COLO668 (cell line): ENCODE measurements around the gene SDR42E1.
"Not testable (repeated sequence)": the region's sequence is repeated elsewhere in the genome, so short reads cannot be mapped to it uniquely, and the experiment has no call there.

Source experiments
- DNase-seq: peaks from one replicate; lab custom pipeline; 2025; ENCODE audit not compliant: unreplicated experiment; lab: John Stamatoyannopoulos, UW

Gene SDR42E1

GRCh38 chr16:82037666-82038065, 26.4 kb upstream of the SDR42E1 start:
- no peak for DNase-seq

- no peak for DNase-seq
These were observed 26.0 kb upstream of the SDR42E1 start for GRCh38 chr16:82037251-82037650.

- peak; percentile 69 for DNase-seq
These were observed 23.8 kb upstream of the SDR42E1 start, which contains the start of gene HSD17B2 for GRCh38 chr16:82034981-82035612. TSS of gene HSD17B2 (plus strand) at chr16:82035253. CDS start at chr16:82035425, 172 bp downstream.

- DNase-seq: no peak
These were observed 22.5 kb upstream of the SDR42E1 start for GRCh38 chr16:82033683-82034300.

- DNase-seq: peak; percentile 43
These were observed 21.7 kb upstream of the SDR42E1 start for GRCh38 chr16:82033006-82033405.

- DNase-seq: peak; percentile 17
These were observed 20.1 kb upstream of the SDR42E1 start for GRCh38 chr16:82031116-82032084.

- no peak for DNase-seq
These were observed 16.4 kb upstream of the SDR42E1 start for GRCh38 chr16:82027629-82028064.

- DNase-seq: no peak
These were observed 13.6 kb upstream of the SDR42E1 start for GRCh38 chr16:82024883-82025282.

GRCh38 chr16:82024316-82024715, 13.0 kb upstream of the SDR42E1 start:
- DNase-seq: no peak

GRCh38 chr16:82023206-82023605, 11.9 kb upstream of the SDR42E1 start:
- DNase-seq: no peak

GRCh38 chr16:82020051-82020450, 8.8 kb upstream of the SDR42E1 start:
- no peak for DNase-seq

- DNase-seq: no peak
These were observed 8.3 kb upstream of the SDR42E1 start for GRCh38 chr16:82019535-82019934.

GRCh38 chr16:82017911-82018568, 6.8 kb upstream of the SDR42E1 start:
- no peak for DNase-seq

- DNase-seq: no peak
These were observed 5.7 kb upstream of the SDR42E1 start for GRCh38 chr16:82016964-82017363.

- DNase-seq: no peak
These were observed 5.0 kb upstream of the SDR42E1 start for GRCh38 chr16:82016263-82016662.

GRCh38 chr16:82013139-82013538, 1.9 kb upstream of the SDR42E1 start:
- no peak for DNase-seq

GRCh38 chr16:82010649-82011048, 621 bp downstream of the SDR42E1 start:
- DNase-seq: no peak

GRCh38 chr16:82009789-82010188, 1.5 kb downstream of the SDR42E1 start:
- not testable (repeated sequence) for DNase-seq

- DNase-seq: no peak
These were observed 2.2 kb downstream of the SDR42E1 start for GRCh38 chr16:82008957-82009592.

- no peak for DNase-seq
These were observed 4.1 kb downstream of the SDR42E1 start for GRCh38 chr16:82007189-82007588.

- DNase-seq: no peak
These were observed 5.2 kb downstream of the SDR42E1 start for GRCh38 chr16:82006036-82006435.
